Loucy (cell line): ENCODE results near the gene CHL1.

Experiments used
- H2AFZ ChIP-seq: fragments of 200-600 bp; sonication (generic); 2 replicates; pipeline ENCODE4 v1.6.0; 2016; ENCODE audit warnings: antibody characterized with exemption, mild to moderate bottlenecking, low read length, moderate library complexity
- H3F3A ChIP-seq: fragments of 200-600 bp; 2 replicates; pipeline ENCODE4 v1.6.0; 2016; ENCODE audit warnings: antibody characterized with exemption, low read depth, mild to moderate bottlenecking
- H3K27me3 ChIP-seq: fragments of 200-600 bp; sonication (generic); 2 replicates; pipeline ENCODE4 v1.6.1; 2014; ENCODE audit warnings: low read length, mild to moderate bottlenecking; ENCODE audit not compliant: insufficient read depth, poor library complexity, severe bottlenecking
- H3K36me3 ChIP-seq: fragments of 200-600 bp; sonication (generic); 2 replicates; pipeline ENCODE4 v1.6.1; 2016; ENCODE audit warnings: low read length; ENCODE audit not compliant: insufficient read depth
- H3K4me1 ChIP-seq: fragments of 200-600 bp; sonication (generic); 2 replicates; pipeline ENCODE4 v1.5.1; 2014; ENCODE audit warnings: low read length, mild to moderate bottlenecking; ENCODE audit not compliant: insufficient read depth, poor library complexity, severe bottlenecking
- H3K4me2 ChIP-seq: fragments of 200-600 bp; sonication (generic); 2 replicates; pipeline ENCODE4 v1.6.0; 2014; ENCODE audit warnings: antibody characterized with exemption, low read length, low read depth, mild to moderate bottlenecking; ENCODE audit not compliant: poor library complexity, severe bottlenecking
- H3K4me3 ChIP-seq: fragments of 200-600 bp; sonication (generic); 2 replicates; pipeline ENCODE4 v1.5.1; 2014; ENCODE audit warnings: low read length, mild to moderate bottlenecking, mixed read lengths; ENCODE audit not compliant: poor library complexity, severe bottlenecking
- H3K79me2 ChIP-seq: fragments of 200-600 bp; sonication (generic); 2 replicates; pipeline ENCODE4 v1.6.1; 2014; ENCODE audit warnings: low read length; ENCODE audit not compliant: insufficient read depth
- H3K9ac ChIP-seq: fragments of 200-600 bp; sonication (generic); 2 replicates; pipeline ENCODE4 v1.6.0; 2014; ENCODE audit warnings: mild to moderate bottlenecking, low read depth, low read length, moderate library complexity; ENCODE audit not compliant: poor library complexity, severe bottlenecking
- H3K9me2 ChIP-seq: fragments of 200-600 bp; sonication (generic); replicated peaks from 2 replicates; pipeline ENCODE4 v1.6.1; 2016; ENCODE audit warnings: low read depth, low read length, mixed read lengths
- H3K9me3 ChIP-seq: fragments of 200-600 bp; sonication (generic); 2 replicates; pipeline ENCODE4 v1.6.1; 2014; ENCODE audit warnings: mild to moderate bottlenecking, antibody characterized with exemption, low read length, low read depth; ENCODE audit not compliant: insufficient read depth
- H4K20me1 ChIP-seq: fragments of 200-600 bp; sonication (generic); 2 replicates; pipeline ENCODE4 v1.6.0; 2014; ENCODE audit warnings: antibody characterized with exemption, low read length, mild to moderate bottlenecking; ENCODE audit not compliant: insufficient read depth, poor library complexity, severe bottlenecking
- CTCF ChIP-seq: fragments of 200-600 bp; sonication (generic); conservative IDR thresholded peaks from 2 replicates; pipeline ENCODE4 v1.5.1; 2014; ENCODE audit warnings: mild to moderate bottlenecking, antibody characterized with exemption, low read length
- EZH2phosphoT487 ChIP-seq: fragments of 200-600 bp; IDR thresholded peaks from 2 replicates; pipeline ENCODE4 v1.6.1; 2018; ENCODE audit warnings: antibody characterized with exemption, mild to moderate bottlenecking, moderate library complexity, borderline replicate concordance

Gene CHL1

GRCh38 chr3:418239-418929, 221.8 kb downstream of the CHL1 start:
- Histone ChIP-seq H3K4me3 (no peak overlapping the region), H3K9me3 (peaks cover 5% of the 10 kb centered on the region; the same call in 1 of the 2 replicates), H3F3A (no peaks in the 10 kb centered on the region), H3K9ac (no peak overlapping the region), H2AFZ (no peak overlapping the region), H3K9me2 (no peaks in the 10 kb centered on the region), H3K27me3 (no peaks in the 10 kb centered on the region), H3K36me3 (no peaks in the 10 kb centered on the region), H3K79me2 (no peaks in the 10 kb centered on the region), H3K4me2 (no peak overlapping the region), H4K20me1 (no peaks in the 10 kb centered on the region), H3K4me1 (no peaks in the 10 kb centered on the region)
- TF ChIP-seq CTCF = no peak
- TF ChIP-seq EZH2phosphoT487 = no peak

DNA sequence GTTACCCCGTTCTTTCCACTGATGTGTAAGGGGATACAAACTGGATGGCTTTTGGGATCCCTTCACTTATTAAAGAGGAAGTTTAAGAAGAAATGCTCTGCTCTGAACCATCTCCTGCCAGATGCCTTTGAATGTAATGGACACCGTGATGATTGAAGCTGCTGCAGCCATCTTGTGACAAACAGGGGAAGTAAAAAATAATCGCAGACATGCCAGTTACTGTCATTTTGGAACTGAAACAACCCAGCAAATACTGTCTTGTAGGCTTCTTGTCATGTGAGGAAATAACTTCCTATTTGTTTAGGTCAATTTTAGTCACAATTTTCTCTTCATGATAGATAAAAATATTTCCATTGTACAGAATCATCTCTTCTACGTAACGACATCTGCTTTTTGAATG, 224.0 kb downstream of the CHL1 start:
- Histone ChIP-seq H3K9me2 (no peaks in the 10 kb centered on the region), H3K9me3 (peaks cover 10% of the 10 kb centered on the region), H3K4me1 (no peaks in the 10 kb centered on the region), H3K27me3 (no peaks in the 10 kb centered on the region), H3K9ac (no peak overlapping the region), H3K4me2 (no peak overlapping the region), H2AFZ (no peak overlapping the region), H3K79me2 (no peaks in the 10 kb centered on the region), H3K4me3 (no peak overlapping the region), H4K20me1 (no peaks in the 10 kb centered on the region), H3K36me3 (no peaks in the 10 kb centered on the region), H3F3A (no peaks in the 10 kb centered on the region)
- no peak for TF ChIP-seq CTCF

DNA sequence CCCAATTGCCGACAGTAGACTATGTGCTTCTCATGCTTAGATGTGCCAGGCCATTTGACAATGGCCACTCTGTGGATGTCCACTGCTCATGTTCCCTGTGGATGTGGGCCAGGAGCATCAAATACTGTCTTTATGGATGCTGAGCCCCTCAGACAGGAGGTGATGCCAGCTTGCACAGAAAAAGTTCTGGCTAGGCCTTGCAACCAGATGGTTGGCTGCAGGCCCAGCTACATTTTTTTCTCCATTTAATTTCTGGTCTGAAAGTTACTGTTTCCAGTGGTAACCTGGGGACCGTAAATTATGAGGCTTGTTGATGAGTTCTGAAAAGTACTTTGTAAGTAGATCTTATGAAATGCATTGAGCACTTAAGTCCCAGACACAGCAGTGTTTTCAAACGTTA, 228.5 kb downstream of the CHL1 start:
- H3F3A ChIP-seq = no peaks in the 10 kb centered on the region
- H3K4me2 ChIP-seq = no peak overlapping the region
- H4K20me1 ChIP-seq = no peaks in the 10 kb centered on the region
- no peak overlapping the region for H3K9ac ChIP-seq
- no peaks in the 10 kb centered on the region for H3K4me1 ChIP-seq
- peaks cover 15% of the 10 kb centered on the region for H3K9me3 ChIP-seq
- no peaks in the 10 kb centered on the region for H3K27me3 ChIP-seq
- no peaks in the 10 kb centered on the region for H3K9me2 ChIP-seq
- H2AFZ ChIP-seq = no peak overlapping the region
- H3K79me2 ChIP-seq = no peaks in the 10 kb centered on the region
- TF ChIP-seq EZH2phosphoT487 (no peak), CTCF (no peak)
- no peak overlapping the region for H3K4me3 ChIP-seq
- no peaks in the 10 kb centered on the region for H3K36me3 ChIP-seq
